ENCODE measurements around the gene PLEKHF1. TPM values are rescaled to one million over a fixed set of nuclear protein-coding genes. Genes with fewer than 3 reads are reported as not detected.
A peak's percentile ranks its signal among the peaks of the same experiment; 100 is the strongest.

The PLEKHF1 gene
- total and polyA plus RNA-seq, 7 donors = 1.2 to 34.6 (median 19.4) TPM

DNA sequence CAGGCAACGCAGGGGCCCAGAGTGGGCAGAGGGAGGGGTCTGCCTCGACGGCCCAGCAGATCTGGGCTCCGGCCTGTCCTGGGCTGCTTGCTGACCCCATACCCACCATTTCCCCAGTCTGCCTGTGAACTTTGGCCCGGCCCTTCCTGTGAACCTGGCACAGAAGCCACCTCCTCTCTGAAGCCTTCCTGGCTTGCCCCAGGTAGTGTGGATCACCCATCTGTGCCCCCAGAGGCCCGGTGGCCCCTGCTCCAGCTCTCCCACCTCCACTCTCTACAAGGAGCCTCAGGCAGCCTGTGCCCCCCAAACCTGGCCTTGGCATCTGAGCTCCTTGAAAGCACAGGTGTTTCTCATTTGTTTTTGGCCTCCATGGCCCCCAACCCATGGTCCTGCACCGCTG, 15.7 kb downstream of the PLEKHF1 start:
- no peaks in the 10 kb centered on the region for H3K27me3 ChIP-seq

DNA sequence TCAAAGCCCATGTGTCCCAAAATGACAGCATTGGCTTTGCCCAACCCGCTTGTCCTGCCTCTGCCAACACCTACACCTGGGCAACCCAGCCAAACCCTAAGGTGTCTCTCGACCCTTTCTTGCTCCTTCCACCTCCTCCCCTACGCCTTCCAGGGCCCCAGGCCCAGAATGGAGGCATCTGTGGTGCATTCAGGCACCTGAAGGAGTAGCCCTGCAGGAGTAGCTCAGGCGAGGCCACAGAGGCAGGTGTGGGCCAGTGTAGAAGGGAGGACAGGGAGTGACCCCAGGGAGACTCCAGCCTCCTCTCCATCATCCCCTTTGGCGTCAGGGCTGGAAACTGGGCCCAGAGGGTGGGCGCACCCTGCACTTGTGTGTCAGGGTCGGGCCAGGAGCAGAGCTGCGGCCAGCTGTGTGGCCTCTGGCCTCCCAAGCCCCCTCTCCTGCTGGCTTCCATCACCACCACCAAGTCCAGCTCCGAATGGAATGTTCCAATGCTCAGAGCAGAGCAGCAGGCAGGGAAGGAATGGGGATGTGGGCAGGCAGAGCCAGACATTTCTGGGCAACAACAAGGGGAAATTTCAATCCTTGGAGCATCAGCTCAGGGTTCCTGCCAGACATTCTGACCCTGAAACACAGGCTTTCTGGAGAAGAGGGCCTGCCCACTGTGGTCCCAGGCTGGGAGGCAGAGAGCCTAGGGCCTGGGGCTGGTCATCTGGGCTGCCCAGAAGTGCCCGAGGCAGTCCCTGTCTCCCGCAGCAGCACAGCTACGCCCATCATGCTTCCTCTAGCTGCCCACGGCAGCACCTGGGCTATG, 16.4 kb downstream of the PLEKHF1 start:
- Histone ChIP-seq H3K27ac (peak overlapping the region; percentile 43 to 75 (median 70)), H3K36me3 (peaks cover 0 to 12% (median 4%) of the 10 kb centered on the region in 4 donors), H3K4me3 (no peak overlapping the region), H3K9me3 (no peaks in the 10 kb centered on the region), H3K27me3 (no peaks in the 10 kb centered on the region), H3K4me1 (peaks cover 0 to 65% (median 58%) of the 10 kb centered on the region in 4 donors)
- DNase-seq = no peak
- 75 to 79% methylated on average over 13 of the region's 13 CpGs for WGBS, 2 donors
- intact Hi-C loops (cut with DNase I) = no loop called here
- TF ChIP-seq, protein P1, sequence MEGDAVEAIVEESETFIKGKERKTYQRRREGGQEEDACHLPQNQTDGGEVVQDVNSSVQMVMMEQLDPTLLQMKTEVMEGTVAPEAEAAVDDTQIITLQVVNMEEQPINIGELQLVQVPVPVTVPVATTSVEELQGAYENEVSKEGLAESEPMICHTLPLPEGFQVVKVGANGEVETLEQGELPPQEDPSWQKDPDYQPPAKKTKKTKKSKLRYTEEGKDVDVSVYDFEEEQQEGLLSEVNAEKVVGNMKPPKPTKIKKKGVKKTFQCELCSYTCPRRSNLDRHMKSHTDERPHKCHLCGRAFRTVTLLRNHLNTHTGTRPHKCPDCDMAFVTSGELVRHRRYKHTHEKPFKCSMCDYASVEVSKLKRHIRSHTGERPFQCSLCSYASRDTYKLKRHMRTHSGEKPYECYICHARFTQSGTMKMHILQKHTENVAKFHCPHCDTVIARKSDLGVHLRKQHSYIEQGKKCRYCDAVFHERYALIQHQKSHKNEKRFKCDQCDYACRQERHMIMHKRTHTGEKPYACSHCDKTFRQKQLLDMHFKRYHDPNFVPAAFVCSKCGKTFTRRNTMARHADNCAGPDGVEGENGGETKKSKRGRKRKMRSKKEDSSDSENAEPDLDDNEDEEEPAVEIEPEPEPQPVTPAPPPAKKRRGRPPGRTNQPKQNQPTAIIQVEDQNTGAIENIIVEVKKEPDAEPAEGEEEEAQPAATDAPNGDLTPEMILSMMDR (IDR thresholded peaks at IDR 0.05) = no peak
- no peak for TF ChIP-seq POLR2A (IDR thresholded peaks at IDR 0.05)
- TF ChIP-seq POLR2AphosphoS5 (IDR thresholded peaks at IDR 0.05) = peak in 2 of 4 donors; percentile 16 to 25
- TF ChIP-seq EP300 (IDR thresholded peaks at IDR 0.05) = no peak

More for the DNA sequence above, 15.7 kb downstream of the PLEKHF1 start:
- Histone ChIP-seq H3K4me1 (peaks cover 0 to 67% (median 59%) of the 10 kb centered on the region in 4 donors), H3K36me3 (peaks cover 0 to 17% (median 7%) of the 10 kb centered on the region in 4 donors), H3K4me3 (no peak overlapping the region), H3K27ac (peak overlapping the region; percentile 43 to 75 (median 70)), H3K9me3 (no peaks in the 10 kb centered on the region)
- WGBS, 2 donors = 51 to 77% methylated on average over 7 of the region's 7 CpGs
- no peak for DNase-seq
- TF ChIP-seq EP300 (IDR thresholded peaks at IDR 0.05) = no peak
- TF ChIP-seq, protein P1 (IDR thresholded peaks at IDR 0.05) = no peak
- TF ChIP-seq POLR2A (IDR thresholded peaks at IDR 0.05) = no peak
- no peak for TF ChIP-seq POLR2AphosphoS5 (IDR thresholded peaks at IDR 0.05)
- intact Hi-C loops (cut with DNase I) = no loop called here

DNA sequence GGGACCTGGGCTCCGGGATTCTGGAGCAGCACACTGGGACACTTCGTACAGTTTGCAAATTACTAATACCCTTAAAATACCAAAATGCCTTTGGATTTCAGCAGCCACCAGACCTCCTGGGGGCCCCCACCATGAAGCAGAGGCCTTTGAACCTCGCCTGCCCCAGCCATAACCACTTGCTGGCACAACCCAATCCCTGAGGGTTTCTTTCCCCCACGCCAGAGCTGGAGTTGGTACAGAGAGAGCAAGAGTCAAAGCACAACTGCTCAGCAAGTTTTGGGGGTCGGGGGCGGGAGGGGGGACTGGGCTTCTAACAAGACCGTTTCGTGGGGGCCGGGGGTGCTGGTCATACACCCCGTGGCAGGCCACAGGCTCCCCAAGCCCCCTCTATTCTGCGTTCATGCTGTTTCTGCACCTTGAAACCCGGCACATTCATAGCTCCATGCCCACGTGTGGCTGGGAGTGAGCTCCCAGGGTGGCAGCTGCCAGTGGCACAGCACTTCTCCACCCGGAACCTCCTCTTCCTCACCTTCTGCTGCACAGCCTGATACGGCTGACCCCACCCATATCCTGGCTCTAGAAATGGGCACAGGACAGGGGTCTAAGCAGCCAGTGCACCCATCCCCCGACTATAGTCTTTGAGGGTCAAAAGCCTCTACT, 17.1 kb downstream of the PLEKHF1 start:
- Histone ChIP-seq H3K36me3 (peaks cover 0 to 4% (median under 1%) of the 10 kb centered on the region in 4 donors), H3K4me3 (no peak overlapping the region), H3K27me3 (no peaks in the 10 kb centered on the region), H3K27ac (peak overlapping the region; percentile 43 to 75 (median 70)), H3K9me3 (no peaks in the 10 kb centered on the region), H3K4me1 (peaks cover 0 to 60% (median 51%) of the 10 kb centered on the region in 4 donors)
- WGBS, 2 donors = 69 to 82% methylated on average over 16 of the region's 16 CpGs
- no peak for DNase-seq
- intact Hi-C loops (cut with DNase I) = no loop called here
- TF ChIP-seq, protein P1 (IDR thresholded peaks at IDR 0.05) = no peak
- no peak for TF ChIP-seq POLR2AphosphoS5 (IDR thresholded peaks at IDR 0.05)
- TF ChIP-seq POLR2A (IDR thresholded peaks at IDR 0.05) = no peak
- no peak for TF ChIP-seq EP300 (IDR thresholded peaks at IDR 0.05)

DNA sequence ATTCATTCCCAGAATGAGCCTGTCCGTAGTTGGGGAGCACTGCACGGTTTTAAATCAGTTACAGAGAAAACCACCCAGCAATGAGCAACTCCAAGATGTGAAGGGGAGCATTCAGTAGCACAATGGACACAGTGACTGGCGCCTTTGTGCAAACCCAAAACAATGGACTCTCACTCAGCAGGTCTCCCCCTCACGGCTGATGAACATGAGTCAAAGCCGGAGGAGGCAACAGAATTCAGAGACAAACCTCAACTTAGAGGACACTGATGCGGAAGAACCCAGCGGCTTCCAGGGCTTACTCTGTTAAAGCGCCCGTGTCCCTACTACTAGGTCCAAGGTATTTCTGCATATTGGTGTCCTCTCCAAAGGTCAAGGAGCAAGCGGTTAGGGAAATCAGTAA, 17.7 kb downstream of the PLEKHF1 start:
- 77 to 86% methylated on average over 10 of the region's 10 CpGs for WGBS, 2 donors
- H3K36me3 ChIP-seq = no peaks in the 10 kb centered on the region
- no peak for DNase-seq
- no peaks in the 10 kb centered on the region for H3K27me3 ChIP-seq
- H3K27ac ChIP-seq = no peak overlapping the region
- H3K4me3 ChIP-seq = no peak overlapping the region
- H3K9me3 ChIP-seq = no peaks in the 10 kb centered on the region
- H3K4me1 ChIP-seq = peaks cover 0 to 54% (median 45%) of the 10 kb centered on the region in 4 donors
- TF ChIP-seq POLR2A (IDR thresholded peaks at IDR 0.05) = no peak
- TF ChIP-seq, protein P1 (IDR thresholded peaks at IDR 0.05) = no peak
- no peak for TF ChIP-seq EP300 (IDR thresholded peaks at IDR 0.05)
- no peak for TF ChIP-seq POLR2AphosphoS5 (IDR thresholded peaks at IDR 0.05)
- intact Hi-C loops (cut with DNase I) = no loop called here
